ENCODE measurements around the gene NTF3. TPM values are rescaled to one million over a fixed set of nuclear protein-coding genes. Genes with fewer than 3 reads are reported as not detected.
A peak's percentile ranks its signal among the peaks of the same experiment; 100 is the strongest.

NTF3 gene
- total RNA-seq, 2 donors from 2014 or later: 0.71 to 4.1 TPM

DNA sequence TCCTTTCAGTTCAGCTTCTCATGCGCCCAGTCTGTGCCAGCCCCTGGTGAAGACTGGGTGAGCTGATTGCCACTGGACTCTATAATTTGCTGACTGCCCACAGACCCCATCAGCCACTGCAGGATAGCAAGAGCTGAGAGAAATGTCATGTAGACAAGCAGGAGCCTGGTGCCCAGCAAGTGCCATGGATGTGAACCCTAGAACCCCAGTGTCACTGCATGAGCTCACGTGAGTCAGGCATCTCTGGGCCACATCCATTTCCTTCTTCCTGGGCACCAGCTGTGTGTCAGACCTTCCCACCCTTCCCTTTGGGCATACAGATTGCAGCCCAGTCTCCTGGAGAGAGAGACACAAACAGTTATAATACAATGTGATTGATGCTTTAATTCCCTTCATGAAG lies 73.8 kb downstream of the NTF3 start:
- Histone ChIP-seq H3K27me3 (ENCODE audit: control insufficient read depth, insufficient read depth, low read length, poor library complexity, severe bottlenecking) (peaks cover 9% of the 10 kb centered on the region), H3K9ac (ENCODE audit: extremely low read depth, low read length, poor library complexity, severe bottlenecking) (no peak overlapping the region), H3K9me3 (ENCODE audit: control insufficient read depth, low read length) (no peaks in the 10 kb centered on the region), H3K27ac (ENCODE audit: low read depth, low read length) (no peak overlapping the region), H3K36me3 (ENCODE audit: control insufficient read depth, insufficient read depth, low read length) (no peaks in the 10 kb centered on the region), H3K4me1 (ENCODE audit: control insufficient read depth, insufficient read depth, low read length) (peaks cover 8% of the 10 kb centered on the region), H3K4me3 (ENCODE audit: low read length) (no peak overlapping the region)
- H3K4me3 Mint-ChIP-seq: no peak overlapping the region
- peaks cover 17% of the 10 kb centered on the region for H3K4me1 Mint-ChIP-seq
- no peaks in the 10 kb centered on the region for H3K9me3 Mint-ChIP-seq
- H3K27ac Mint-ChIP-seq: no peak overlapping the region
- peaks cover 11% of the 10 kb centered on the region for H3K27me3 Mint-ChIP-seq (ENCODE audit: insufficient read depth)
- WGBS, 2 experiments (ENCODE audit: insufficient coverage in 1 of 2, insufficient read length in 1 of 2): 72 to 83% methylated on average over 2 of the region's 2 CpGs
- peak; percentile 21 for DNase-seq
- TF ChIP-seq, protein P1, sequence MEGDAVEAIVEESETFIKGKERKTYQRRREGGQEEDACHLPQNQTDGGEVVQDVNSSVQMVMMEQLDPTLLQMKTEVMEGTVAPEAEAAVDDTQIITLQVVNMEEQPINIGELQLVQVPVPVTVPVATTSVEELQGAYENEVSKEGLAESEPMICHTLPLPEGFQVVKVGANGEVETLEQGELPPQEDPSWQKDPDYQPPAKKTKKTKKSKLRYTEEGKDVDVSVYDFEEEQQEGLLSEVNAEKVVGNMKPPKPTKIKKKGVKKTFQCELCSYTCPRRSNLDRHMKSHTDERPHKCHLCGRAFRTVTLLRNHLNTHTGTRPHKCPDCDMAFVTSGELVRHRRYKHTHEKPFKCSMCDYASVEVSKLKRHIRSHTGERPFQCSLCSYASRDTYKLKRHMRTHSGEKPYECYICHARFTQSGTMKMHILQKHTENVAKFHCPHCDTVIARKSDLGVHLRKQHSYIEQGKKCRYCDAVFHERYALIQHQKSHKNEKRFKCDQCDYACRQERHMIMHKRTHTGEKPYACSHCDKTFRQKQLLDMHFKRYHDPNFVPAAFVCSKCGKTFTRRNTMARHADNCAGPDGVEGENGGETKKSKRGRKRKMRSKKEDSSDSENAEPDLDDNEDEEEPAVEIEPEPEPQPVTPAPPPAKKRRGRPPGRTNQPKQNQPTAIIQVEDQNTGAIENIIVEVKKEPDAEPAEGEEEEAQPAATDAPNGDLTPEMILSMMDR (conservative IDR thresholded peaks at IDR 0.05): no peak
- H3K36me3 Mint-ChIP-seq (ENCODE audit: low read depth): no peaks in the 10 kb centered on the region

GRCh38 chr12:5506295-5506694 lies 74.4 kb downstream of the NTF3 start:
- Histone ChIP-seq H3K27me3 (ENCODE audit: control insufficient read depth, insufficient read depth, low read length, poor library complexity, severe bottlenecking) (peaks cover 4% of the 10 kb centered on the region), H3K27ac (ENCODE audit: low read depth, low read length) (no peak overlapping the region), H3K9ac (ENCODE audit: extremely low read depth, low read length, poor library complexity, severe bottlenecking) (no peak overlapping the region), H3K4me1 (ENCODE audit: control insufficient read depth, insufficient read depth, low read length) (peaks cover 8% of the 10 kb centered on the region), H3K36me3 (ENCODE audit: control insufficient read depth, insufficient read depth, low read length) (no peaks in the 10 kb centered on the region), H3K9me3 (ENCODE audit: control insufficient read depth, low read length) (no peaks in the 10 kb centered on the region), H3K4me3 (ENCODE audit: low read length) (no peak overlapping the region)
- WGBS, 2 experiments (ENCODE audit: insufficient coverage in 1 of 2, insufficient read length in 1 of 2): 90 to 100% methylated on average over 4 of the region's 4 CpGs
- Mint-ChIP-seq H3K9me3 (no peaks in the 10 kb centered on the region), H3K36me3 (ENCODE audit: low read depth) (no peaks in the 10 kb centered on the region), H3K4me1 (peaks cover 17% of the 10 kb centered on the region), H3K27ac (no peak overlapping the region), H3K27me3 (ENCODE audit: insufficient read depth) (peaks cover 10% of the 10 kb centered on the region), H3K4me3 (no peak overlapping the region)
- peak; percentile 24 for DNase-seq
- TF ChIP-seq, protein P1 (conservative IDR thresholded peaks at IDR 0.05): no peak

DNA sequence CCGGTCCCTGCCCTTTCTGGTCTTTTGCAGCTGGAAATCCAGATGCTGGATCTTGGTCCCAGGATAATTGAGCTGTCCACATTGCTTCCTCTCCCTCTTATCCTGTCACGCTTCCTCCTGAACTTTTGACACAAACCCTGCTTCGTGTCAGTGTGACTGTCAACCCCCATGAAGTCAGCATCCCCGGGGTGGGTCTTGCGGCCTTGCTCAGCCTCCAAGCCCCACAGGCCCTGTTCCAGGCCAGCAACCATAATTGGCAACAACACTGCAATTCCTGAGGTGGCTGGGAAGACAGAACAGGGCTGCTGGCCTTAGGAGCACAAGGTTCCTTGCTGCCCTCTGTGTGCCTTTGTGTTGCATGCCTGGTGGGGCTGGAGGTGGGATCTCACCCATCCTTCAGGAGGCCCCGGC lies 74.9 kb downstream of the NTF3 start:
- Histone ChIP-seq H3K27me3 (ENCODE audit: control insufficient read depth, insufficient read depth, low read length, poor library complexity, severe bottlenecking) (peaks cover 4% of the 10 kb centered on the region), H3K9me3 (ENCODE audit: control insufficient read depth, low read length) (no peaks in the 10 kb centered on the region), H3K4me3 (ENCODE audit: low read length) (no peak overlapping the region), H3K9ac (ENCODE audit: extremely low read depth, low read length, poor library complexity, severe bottlenecking) (no peak overlapping the region), H3K4me1 (ENCODE audit: control insufficient read depth, insufficient read depth, low read length) (peaks cover 6% of the 10 kb centered on the region), H3K27ac (ENCODE audit: low read depth, low read length) (no peak overlapping the region), H3K36me3 (ENCODE audit: control insufficient read depth, insufficient read depth, low read length) (no peaks in the 10 kb centered on the region)
- 72 to 91% methylated on average over 2 to 6 of the region's 6 CpGs for WGBS, 2 experiments (ENCODE audit: insufficient coverage in 1 of 2, insufficient read length in 1 of 2)
- H3K4me1 Mint-ChIP-seq: peaks cover 16% of the 10 kb centered on the region
- no peaks in the 10 kb centered on the region for H3K9me3 Mint-ChIP-seq
- no peak overlapping the region for H3K27ac Mint-ChIP-seq
- TF ChIP-seq, protein P1 (conservative IDR thresholded peaks at IDR 0.05): no peak
- no peak overlapping the region for H3K4me3 Mint-ChIP-seq
- no peaks in the 10 kb centered on the region for H3K36me3 Mint-ChIP-seq (ENCODE audit: low read depth)
- H3K27me3 Mint-ChIP-seq (ENCODE audit: insufficient read depth): peaks cover 11% of the 10 kb centered on the region
- peak; percentile 39 for DNase-seq
